Measurements from ENCODE around the gene RASAL2.

RASAL2 gene

DNA sequence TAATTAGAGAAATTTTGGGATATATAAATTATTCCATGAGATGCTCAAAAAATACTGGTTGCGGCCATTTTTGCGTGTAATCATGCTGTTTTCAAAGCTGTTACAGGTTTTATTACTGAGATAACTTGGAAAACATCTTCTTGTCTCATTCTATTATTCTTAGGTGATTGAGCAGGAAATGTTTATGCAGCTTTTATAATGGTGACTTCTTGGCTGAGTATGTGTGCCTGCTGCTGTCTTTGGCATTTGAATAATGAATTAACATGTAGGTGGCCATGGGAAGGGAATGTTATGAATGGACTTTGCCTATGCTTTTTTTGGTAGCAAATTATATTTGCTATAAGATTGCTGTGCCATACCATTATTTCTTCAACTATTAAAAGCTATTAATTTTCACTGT lies 52.5 kb downstream of the RASAL2 start:
- no peaks in the 10 kb centered on the region for H3K36me3 ChIP-seq (ENCODE audit: control insufficient read depth, low read depth, low read length)
- no peak overlapping the region for H3K4me3 ChIP-seq (ENCODE audit: low read length)
- H3K9me3 ChIP-seq (ENCODE audit: control insufficient read depth, low read depth, low read length) = no peaks in the 10 kb centered on the region
- no peaks in the 10 kb centered on the region for H3K27me3 ChIP-seq (ENCODE audit: control insufficient read depth, insufficient read depth, low read length)
- no peak overlapping the region for H3K9ac ChIP-seq (ENCODE audit: low read length)
- peaks cover 17% of the 10 kb centered on the region for H3K4me1 ChIP-seq (ENCODE audit: control insufficient read depth, low read depth, low read length)
- H3K27ac ChIP-seq (ENCODE audit: low read length) = no peak overlapping the region

DNA sequence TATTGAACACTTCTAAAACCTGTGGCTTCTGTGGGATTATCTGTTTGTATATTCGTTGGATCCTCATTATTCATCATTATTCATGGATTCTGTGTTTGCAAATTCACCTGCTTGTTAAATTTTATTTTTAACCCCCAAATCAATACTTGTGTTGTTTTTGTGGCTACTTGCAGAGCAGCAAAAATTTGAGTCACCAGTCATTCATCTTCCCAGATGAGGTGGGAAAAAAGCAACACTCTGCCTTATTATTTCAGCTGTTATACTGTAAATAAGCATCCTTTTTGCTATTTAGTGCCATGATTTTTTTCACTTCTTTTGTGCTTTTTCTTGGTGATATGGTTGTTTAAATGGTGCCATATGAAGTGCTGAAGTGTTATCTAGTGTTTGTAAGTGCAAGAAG lies 56.7 kb downstream of the RASAL2 start:
- H3K4me1 ChIP-seq (ENCODE audit: control insufficient read depth, low read depth, low read length) = peaks cover 16% of the 10 kb centered on the region
- H3K9ac ChIP-seq (ENCODE audit: low read length) = no peak overlapping the region
- no peaks in the 10 kb centered on the region for H3K36me3 ChIP-seq (ENCODE audit: control insufficient read depth, low read depth, low read length)
- no peaks in the 10 kb centered on the region for H3K27me3 ChIP-seq (ENCODE audit: control insufficient read depth, insufficient read depth, low read length)
- no peaks in the 10 kb centered on the region for H3K9me3 ChIP-seq (ENCODE audit: control insufficient read depth, low read depth, low read length)
- no peak overlapping the region for H3K27ac ChIP-seq (ENCODE audit: low read length)
- no peak overlapping the region for H3K4me3 ChIP-seq (ENCODE audit: low read length)

DNA sequence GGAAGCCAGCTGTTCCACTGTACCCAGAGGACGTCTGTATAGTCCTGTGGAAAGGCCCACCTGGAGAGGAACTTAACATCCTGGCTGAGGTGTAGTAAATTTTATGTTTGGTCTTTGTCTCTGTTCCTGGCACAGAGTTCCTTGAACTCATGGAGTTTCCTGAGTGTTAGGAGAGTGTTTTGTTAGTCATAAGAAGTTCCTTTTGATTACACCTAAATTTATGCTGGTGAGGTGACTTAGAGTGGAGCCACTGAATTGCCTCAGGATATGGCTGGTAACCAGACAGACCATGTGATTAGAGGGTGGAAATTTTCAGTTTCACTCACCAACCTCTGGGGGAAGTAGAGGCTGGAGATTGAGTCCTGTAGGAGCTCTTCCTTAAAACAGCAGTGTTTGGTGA lies 57.9 kb downstream of the RASAL2 start:
- H3K9ac ChIP-seq (ENCODE audit: low read length) = no peak overlapping the region
- H3K27ac ChIP-seq (ENCODE audit: low read length) = no peak overlapping the region
- H3K4me3 ChIP-seq (ENCODE audit: low read length) = no peak overlapping the region
- H3K36me3 ChIP-seq (ENCODE audit: control insufficient read depth, low read depth, low read length) = no peaks in the 10 kb centered on the region
- no peaks in the 10 kb centered on the region for H3K27me3 ChIP-seq (ENCODE audit: control insufficient read depth, insufficient read depth, low read length)
- H3K9me3 ChIP-seq (ENCODE audit: control insufficient read depth, low read depth, low read length) = no peaks in the 10 kb centered on the region
- peaks cover 6% of the 10 kb centered on the region for H3K4me1 ChIP-seq (ENCODE audit: control insufficient read depth, low read depth, low read length)

DNA sequence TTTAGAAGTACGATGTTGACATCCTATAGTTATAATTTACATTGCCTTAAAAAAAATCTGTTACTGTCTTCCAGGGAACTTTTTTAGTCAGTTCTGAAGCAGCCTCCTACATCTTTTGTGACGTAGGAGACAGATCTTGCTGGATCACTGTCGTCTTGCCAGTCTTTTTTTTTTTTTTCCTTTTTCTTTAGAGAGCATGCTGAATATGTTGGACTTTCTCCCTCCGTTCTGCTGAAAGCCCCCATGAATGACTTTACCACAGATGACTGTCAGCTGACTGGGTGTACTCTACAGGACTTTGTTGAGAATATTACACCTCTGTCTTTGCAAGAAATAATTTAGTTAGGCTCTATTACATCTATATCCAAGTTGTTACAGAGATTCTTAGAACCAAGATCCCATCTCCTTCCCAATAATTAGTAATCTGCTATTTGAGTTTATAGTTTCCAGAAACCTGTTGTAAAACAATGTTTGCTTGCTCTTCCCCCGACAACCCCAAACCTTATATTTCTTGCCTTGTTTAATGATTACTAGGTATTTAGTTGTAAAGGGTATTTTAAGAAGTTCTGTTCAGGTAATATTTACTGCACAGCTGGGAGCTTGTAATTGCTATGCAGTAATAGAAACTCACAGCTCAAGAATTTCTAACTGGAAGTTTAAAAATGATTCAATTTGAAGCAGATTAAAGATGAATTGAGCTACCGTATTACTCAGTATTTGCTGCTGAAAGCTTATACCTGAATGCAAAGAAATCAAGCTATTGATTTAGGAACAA lies 61.8 kb downstream of the RASAL2 start:
- no peaks in the 10 kb centered on the region for H3K4me1 ChIP-seq (ENCODE audit: control insufficient read depth, low read depth, low read length)
- no peaks in the 10 kb centered on the region for H3K36me3 ChIP-seq (ENCODE audit: control insufficient read depth, low read depth, low read length)
- no peak overlapping the region for H3K9ac ChIP-seq (ENCODE audit: low read length)
- no peaks in the 10 kb centered on the region for H3K9me3 ChIP-seq (ENCODE audit: control insufficient read depth, low read depth, low read length)
- H3K4me3 ChIP-seq (ENCODE audit: low read length) = no peak overlapping the region
- no peak overlapping the region for H3K27ac ChIP-seq (ENCODE audit: low read length)
- H3K27me3 ChIP-seq (ENCODE audit: control insufficient read depth, insufficient read depth, low read length) = no peaks in the 10 kb centered on the region

- H3K9ac ChIP-seq (ENCODE audit: low read length) = no peak overlapping the region
- no peak overlapping the region for H3K4me3 ChIP-seq (ENCODE audit: low read length)
- H3K36me3 ChIP-seq (ENCODE audit: control insufficient read depth, low read depth, low read length) = no peaks in the 10 kb centered on the region
- H3K9me3 ChIP-seq (ENCODE audit: control insufficient read depth, low read depth, low read length) = no peaks in the 10 kb centered on the region
- no peaks in the 10 kb centered on the region for H3K4me1 ChIP-seq (ENCODE audit: control insufficient read depth, low read depth, low read length)
- H3K27ac ChIP-seq (ENCODE audit: low read length) = no peak overlapping the region
- no peaks in the 10 kb centered on the region for H3K27me3 ChIP-seq (ENCODE audit: control insufficient read depth, insufficient read depth, low read length)
Observed at GRCh38 chr1:178160736-178161475, 67.0 kb downstream of the RASAL2 start.

DNA sequence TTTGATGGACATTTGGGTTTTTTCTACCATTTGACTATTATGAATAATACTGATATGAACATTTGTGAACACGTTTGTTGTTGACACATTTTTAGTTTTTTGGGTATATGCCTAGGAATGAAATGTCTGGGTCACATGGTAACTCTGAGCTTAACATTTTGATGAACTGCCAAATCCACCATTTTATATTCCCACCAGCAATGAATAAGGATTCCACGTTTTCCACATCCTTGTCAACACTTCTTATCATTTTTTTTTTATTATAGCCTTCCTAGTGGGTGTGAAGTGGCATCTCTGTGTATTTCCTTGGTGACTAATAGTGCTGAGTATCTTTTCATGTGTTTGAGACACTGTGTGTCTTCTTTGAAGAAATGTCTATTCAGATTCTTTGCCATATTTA lies 67.6 kb downstream of the RASAL2 start:
- H3K4me1 ChIP-seq (ENCODE audit: control insufficient read depth, low read depth, low read length) = no peaks in the 10 kb centered on the region

DNA sequence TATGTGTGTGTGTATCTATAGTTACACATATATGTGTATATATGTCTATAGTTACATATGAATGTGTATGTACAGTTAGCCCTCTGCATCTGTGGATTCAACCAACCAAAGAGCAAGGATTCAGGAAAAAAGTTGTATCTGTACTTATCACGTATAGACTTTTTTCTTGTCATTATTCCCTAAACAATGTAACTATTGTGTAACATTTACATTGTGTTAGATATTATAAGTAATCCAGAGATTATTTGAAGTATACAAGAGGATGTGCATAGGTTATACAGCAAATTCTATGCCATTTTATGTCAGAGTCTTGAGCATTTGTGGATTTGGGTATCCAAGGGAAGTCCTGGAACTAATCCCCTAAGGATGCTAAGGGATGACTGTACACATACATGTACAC lies 71.3 kb downstream of the RASAL2 start:
- Histone ChIP-seq H3K36me3 (ENCODE audit: control insufficient read depth, low read depth, low read length) (no peaks in the 10 kb centered on the region), H3K4me1 (ENCODE audit: control insufficient read depth, low read depth, low read length) (no peaks in the 10 kb centered on the region), H3K9me3 (ENCODE audit: control insufficient read depth, low read depth, low read length) (no peaks in the 10 kb centered on the region), H3K9ac (ENCODE audit: low read length) (no peak overlapping the region), H3K27me3 (ENCODE audit: control insufficient read depth, insufficient read depth, low read length) (no peaks in the 10 kb centered on the region), H3K27ac (ENCODE audit: low read length) (no peak overlapping the region), H3K4me3 (ENCODE audit: low read length) (no peak overlapping the region)

More for the DNA sequence above, 67.6 kb downstream of the RASAL2 start:
- Histone ChIP-seq H3K36me3 (ENCODE audit: control insufficient read depth, low read depth, low read length) (no peaks in the 10 kb centered on the region), H3K9ac (ENCODE audit: low read length) (no peak overlapping the region), H3K27ac (ENCODE audit: low read length) (no peak overlapping the region), H3K9me3 (ENCODE audit: control insufficient read depth, low read depth, low read length) (no peaks in the 10 kb centered on the region), H3K27me3 (ENCODE audit: control insufficient read depth, insufficient read depth, low read length) (no peaks in the 10 kb centered on the region), H3K4me3 (ENCODE audit: low read length) (no peak overlapping the region)

- Histone ChIP-seq H3K4me1 (ENCODE audit: control insufficient read depth, low read depth, low read length) (no peaks in the 10 kb centered on the region), H3K4me3 (ENCODE audit: low read length) (no peak overlapping the region), H3K27ac (ENCODE audit: low read length) (no peak overlapping the region), H3K9me3 (ENCODE audit: control insufficient read depth, low read depth, low read length) (no peaks in the 10 kb centered on the region), H3K9ac (ENCODE audit: low read length) (no peak overlapping the region), H3K36me3 (ENCODE audit: control insufficient read depth, low read depth, low read length) (no peaks in the 10 kb centered on the region), H3K27me3 (ENCODE audit: control insufficient read depth, insufficient read depth, low read length) (no peaks in the 10 kb centered on the region)
Observed at GRCh38 chr1:178166429-178167024, 72.6 kb downstream of the RASAL2 start.

- Histone ChIP-seq H3K4me1 (ENCODE audit: control insufficient read depth, low read depth, low read length) (no peaks in the 10 kb centered on the region), H3K27me3 (ENCODE audit: control insufficient read depth, insufficient read depth, low read length) (no peaks in the 10 kb centered on the region), H3K27ac (ENCODE audit: low read length) (no peak overlapping the region), H3K4me3 (ENCODE audit: low read length) (no peak overlapping the region), H3K9me3 (ENCODE audit: control insufficient read depth, low read depth, low read length) (no peaks in the 10 kb centered on the region), H3K9ac (ENCODE audit: low read length) (no peak overlapping the region), H3K36me3 (ENCODE audit: control insufficient read depth, low read depth, low read length) (no peaks in the 10 kb centered on the region)
Observed at GRCh38 chr1:178168536-178168935, 74.6 kb downstream of the RASAL2 start.

- Histone ChIP-seq H3K4me1 (ENCODE audit: control insufficient read depth, low read depth, low read length) (peaks cover 5% of the 10 kb centered on the region), H3K9ac (ENCODE audit: low read length) (no peak overlapping the region), H3K9me3 (ENCODE audit: control insufficient read depth, low read depth, low read length) (no peaks in the 10 kb centered on the region), H3K27ac (ENCODE audit: low read length) (no peak overlapping the region), H3K4me3 (ENCODE audit: low read length) (no peak overlapping the region), H3K36me3 (ENCODE audit: control insufficient read depth, low read depth, low read length) (no peaks in the 10 kb centered on the region), H3K27me3 (ENCODE audit: control insufficient read depth, insufficient read depth, low read length) (no peaks in the 10 kb centered on the region)
Observed at GRCh38 chr1:178169649-178170048, 75.7 kb downstream of the RASAL2 start.

GRCh38 chr1:178172939-178173338 lies 79.0 kb downstream of the RASAL2 start:
- H3K4me1 ChIP-seq (ENCODE audit: control insufficient read depth, low read depth, low read length) = peaks cover 7% of the 10 kb centered on the region
- H3K27me3 ChIP-seq (ENCODE audit: control insufficient read depth, insufficient read depth, low read length) = no peaks in the 10 kb centered on the region
- H3K9me3 ChIP-seq (ENCODE audit: control insufficient read depth, low read depth, low read length) = no peaks in the 10 kb centered on the region
- H3K36me3 ChIP-seq (ENCODE audit: control insufficient read depth, low read depth, low read length) = no peaks in the 10 kb centered on the region
- H3K9ac ChIP-seq (ENCODE audit: low read length) = no peak overlapping the region
- H3K4me3 ChIP-seq (ENCODE audit: low read length) = no peak overlapping the region
- H3K27ac ChIP-seq (ENCODE audit: low read length) = peak overlapping the region; percentile 4
